SKM-1 (cell line): Measurements from ENCODE around the gene EEPD1.
"Not testable (repeated sequence)": the region's sequence is repeated elsewhere in the genome, so short reads cannot be mapped to it uniquely, and the experiment has no call there.

Experiments
- DNase-seq: peaks from one replicate; lab custom pipeline; 2025; ENCODE audit not compliant: unreplicated experiment; lab: John Stamatoyannopoulos, UW

The EEPD1 gene

GRCh38 chr7:36314491-36314890 lies 161.4 kb downstream of the EEPD1 start:
- DNase-seq = no peak

GRCh38 chr7:36315309-36315944 lies 162.4 kb downstream of the EEPD1 start:
- no peak for DNase-seq

- no peak for DNase-seq
Measured at GRCh38 chr7:36316319-36316718, 163.3 kb downstream of the EEPD1 start.

GRCh38 chr7:36317276-36317675 lies 164.2 kb downstream of the EEPD1 start:
- DNase-seq = no peak

- DNase-seq = no peak
Measured at GRCh38 chr7:36318116-36318515, 165.1 kb downstream of the EEPD1 start.

- DNase-seq = not testable (repeated sequence)
Measured at GRCh38 chr7:36321284-36321683, 168.2 kb downstream of the EEPD1 start.

- no peak for DNase-seq
Measured at GRCh38 chr7:36336390-36336789, 183.3 kb downstream of the EEPD1 start.

GRCh38 chr7:36338256-36338655 lies 185.2 kb downstream of the EEPD1 start:
- no peak for DNase-seq

GRCh38 chr7:36343548-36343947 lies 190.5 kb downstream of the EEPD1 start:
- DNase-seq = no peak

GRCh38 chr7:36344622-36345021 lies 191.6 kb downstream of the EEPD1 start:
- no peak for DNase-seq

- DNase-seq = no peak
Measured at GRCh38 chr7:36346260-36346831, 193.3 kb downstream of the EEPD1 start.

GRCh38 chr7:36348256-36348655 lies 195.2 kb downstream of the EEPD1 start:
- DNase-seq = no peak

GRCh38 chr7:36348771-36349170 lies 195.7 kb downstream of the EEPD1 start:
- no peak for DNase-seq

- no peak for DNase-seq
Measured at GRCh38 chr7:36349626-36350025, 196.6 kb downstream of the EEPD1 start.
